Psoas muscle (tissue), 8 donors: ENCODE results near the gene SH3D19. TPM values are rescaled to one million over a fixed set of nuclear protein-coding genes. Genes with fewer than 3 reads are reported as not detected.
"Not testable (repeated sequence)": the region's sequence is repeated elsewhere in the genome, so short reads cannot be mapped to it uniquely, and the experiment has no call there.

Experiments used
- ATAC-seq, 4 donors: fragments of 200-7000 bp; cut with Tn5 transposase; one replicate each; pipeline ENCODE4 v1.9.1; 2020; ENCODE audit warnings: moderate library complexity in 3 of 4, mild to moderate bottlenecking in 2 of 4
- DNase-seq, 2 donors: peaks; one replicate each; pipeline ENCODE4 v3.0.0-alpha.2; 2020
- H3K27ac ChIP-seq: fragments of 200-600 bp; one replicate; pipeline ENCODE4 v1.8.0; 2022
- H3K27me3 ChIP-seq, 3 donors: fragments of 200-600 bp in 1 of 3; one replicate each; pipeline versions ENCODE4 v1.6.1 to v1.8.0; 2013 to 2022; ENCODE audit warnings: low read length in 2 of 3, mild to moderate bottlenecking in 2 of 3, moderate library complexity in 1 of 3; ENCODE audit not compliant: insufficient read depth in 3 of 3
- H3K36me3 ChIP-seq, 2 donors: fragments of 200-600 bp in 1 of 2; one replicate each; pipeline versions ENCODE4 v1.6.1 to v1.8.0; 2013 to 2022; ENCODE audit warnings: low read depth in 1 of 2, mild to moderate bottlenecking in 1 of 2, moderate library complexity in 1 of 2; ENCODE audit not compliant: insufficient read depth in 1 of 2
- H3K4me1 ChIP-seq: fragments of 200-600 bp; one replicate; pipeline ENCODE4 v1.8.0; 2022
- H3K4me3 ChIP-seq: fragments of 200-600 bp; one replicate; pipeline ENCODE4 v1.8.0; 2022; ENCODE audit warnings: mild to moderate bottlenecking
- H3K9me3 ChIP-seq: fragments of 200-600 bp; one replicate; pipeline ENCODE4 v1.8.0; 2022
- WGBS, 3 donors: extraction: QIAGEN DNeasy Blood & Tissue Kit; methylation state at CpG; one replicate each; pipeline versions ENCODE4 v1.1.6 to v1.1.7; 2013; 5-methylcytosine and 5-hydroxymethylcytosine counted together
- intact Hi-C, 2 donors: fragments of 100-400 bp; cut with DNase I; formaldehyde crosslinking; loops; one replicate each; pipeline versions ENCODE4 v1.11.0 to v1.14.2; 2022
- polyA plus RNA-seq, 3 donors: library from polyadenylated mRNA; stranded (reverse); fragments of 200-250 nt; gene quantifications; one replicate each; pipeline ENCODE4 v1.2.3, GENCODE V29; 2013
- total RNA-seq, 4 donors: library from RNA; stranded (reverse); fragmentation: NEBNext Ultra II Directional in 2 of 4; extraction: Animal tissue kit (Norgen Biotek cat#: 25700) in 2 of 4; gene quantifications; one replicate each; pipeline versions ENCODE4 v1.2.1 to v1.2.4, GENCODE V29; 2021 to 2023
- TF ChIP-seq, protein P1 (sequence below): fragments of 200-600 bp; IDR thresholded peaks from one replicate; pipeline ENCODE4 v1.8.0; 2022; ENCODE audit warnings: antibody characterized with exemption
- donor health status: healthy with polysubstance abuse.
- donor health status: DM: no; HTN: no; CAD: no; lungs with moderate emphysema.
- donor health status: Bipolar disorder and iron deficiency.
- donor health status: healthy.
- donor health status: DM: yes; HTN: yes; CAD: no.
- donor health status: DM: no; HTN: no; CAD: no.
- donor health status: DM: no; HTN: no; CAD: no.
- donor health status: DM: yes; HTN: yes; CAD: no.

The SH3D19 gene
- total and polyA plus RNA-seq, 7 donors = 7.0 to 59.0 (median 26.9) TPM

DNA sequence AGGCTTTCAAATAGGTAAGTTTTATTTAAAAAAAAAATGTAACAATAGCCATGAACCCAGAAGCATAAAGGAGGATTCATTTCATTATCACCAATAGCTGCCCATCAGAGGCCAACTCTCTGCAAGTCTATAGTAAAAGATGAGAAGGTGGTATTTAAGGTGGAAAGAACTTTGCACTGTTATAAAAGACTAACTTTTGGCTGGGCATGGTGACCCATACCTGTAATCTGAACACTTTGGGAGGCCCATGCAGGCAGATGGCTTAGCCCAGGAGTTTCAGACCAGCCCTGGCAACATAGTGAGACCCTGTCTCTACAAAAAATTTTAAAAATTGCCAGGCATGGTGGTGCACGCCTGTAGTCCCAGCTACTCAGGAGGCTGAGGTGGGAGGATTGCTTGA is 182.6 kb downstream of the SH3D19 start:
- no peak overlapping the region for H3K27ac ChIP-seq
- intact Hi-C loops = no loop called here
- 95 to 98% (median 96%) methylated on average over 1 of the region's 1 CpG for WGBS, 3 donors
- no peak for ATAC-seq
- H3K9me3 ChIP-seq = no peaks in the 10 kb centered on the region
- H3K27me3 ChIP-seq = no peaks in the 10 kb centered on the region
- H3K4me1 ChIP-seq = no peaks in the 10 kb centered on the region
- no peak overlapping the region for H3K4me3 ChIP-seq
- no peak for DNase-seq
- TF ChIP-seq, protein P1, sequence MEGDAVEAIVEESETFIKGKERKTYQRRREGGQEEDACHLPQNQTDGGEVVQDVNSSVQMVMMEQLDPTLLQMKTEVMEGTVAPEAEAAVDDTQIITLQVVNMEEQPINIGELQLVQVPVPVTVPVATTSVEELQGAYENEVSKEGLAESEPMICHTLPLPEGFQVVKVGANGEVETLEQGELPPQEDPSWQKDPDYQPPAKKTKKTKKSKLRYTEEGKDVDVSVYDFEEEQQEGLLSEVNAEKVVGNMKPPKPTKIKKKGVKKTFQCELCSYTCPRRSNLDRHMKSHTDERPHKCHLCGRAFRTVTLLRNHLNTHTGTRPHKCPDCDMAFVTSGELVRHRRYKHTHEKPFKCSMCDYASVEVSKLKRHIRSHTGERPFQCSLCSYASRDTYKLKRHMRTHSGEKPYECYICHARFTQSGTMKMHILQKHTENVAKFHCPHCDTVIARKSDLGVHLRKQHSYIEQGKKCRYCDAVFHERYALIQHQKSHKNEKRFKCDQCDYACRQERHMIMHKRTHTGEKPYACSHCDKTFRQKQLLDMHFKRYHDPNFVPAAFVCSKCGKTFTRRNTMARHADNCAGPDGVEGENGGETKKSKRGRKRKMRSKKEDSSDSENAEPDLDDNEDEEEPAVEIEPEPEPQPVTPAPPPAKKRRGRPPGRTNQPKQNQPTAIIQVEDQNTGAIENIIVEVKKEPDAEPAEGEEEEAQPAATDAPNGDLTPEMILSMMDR = no peak
- H3K36me3 ChIP-seq = peaks cover 0 to 81% of the 10 kb centered on the region in 2 donors

DNA sequence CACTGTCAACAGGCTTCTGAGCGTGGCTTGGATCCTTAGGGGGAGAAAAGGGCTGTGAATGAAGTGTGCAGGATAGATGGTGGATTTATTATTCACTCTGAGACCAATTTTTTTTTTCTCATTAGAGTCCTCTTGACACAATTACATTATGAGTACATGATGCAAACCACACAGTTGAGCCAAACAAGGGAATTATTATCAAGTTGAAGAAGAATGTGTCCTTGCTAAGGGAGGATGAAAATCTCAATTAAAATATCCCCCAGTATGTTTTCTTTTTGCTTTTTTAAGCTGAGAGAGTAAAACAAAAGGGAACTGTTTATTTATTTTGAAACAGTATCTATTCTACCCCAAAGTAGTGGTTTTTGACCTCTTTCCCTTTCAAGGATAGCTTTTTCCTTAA is 185.6 kb downstream of the SH3D19 start:
- no peaks in the 10 kb centered on the region for H3K27me3 ChIP-seq

DNA sequence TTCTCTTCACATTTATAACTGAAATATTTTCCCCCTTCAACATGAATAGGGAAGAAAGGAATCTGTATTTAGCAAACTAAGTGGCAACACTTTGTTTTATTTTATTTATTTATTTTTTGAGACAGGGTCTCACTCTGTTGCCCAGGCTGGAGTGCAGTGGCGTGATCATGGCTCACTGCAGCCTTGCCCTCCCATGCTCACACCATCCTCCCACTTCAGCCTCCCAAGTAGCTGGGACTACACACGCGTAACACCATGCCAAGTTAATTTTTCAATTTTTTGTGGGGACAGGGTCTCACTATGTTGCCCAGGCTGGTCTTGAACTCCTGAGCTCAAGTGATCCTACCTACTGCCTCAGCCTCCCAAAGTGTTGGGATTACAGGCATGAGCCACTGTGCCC is 189.4 kb downstream of the SH3D19 start:
- 92 to 97% (median 95%) methylated on average over 3 of the region's 3 CpGs for WGBS, 3 donors
- H3K9me3 ChIP-seq, DNase-seq, H3K4me3 ChIP-seq, ATAC-seq, H3K27ac ChIP-seq, intact Hi-C loops, H3K4me1 ChIP-seq, H3K27me3 ChIP-seq: not testable (repeated sequence)
- peaks cover 0 to 75% of the 10 kb centered on the region in 2 donors for H3K36me3 ChIP-seq

More for the DNA sequence above, 185.6 kb downstream of the SH3D19 start:
- intact Hi-C loops = no loop called here
- H3K9me3 ChIP-seq = no peaks in the 10 kb centered on the region
- no peak for DNase-seq
- no peak overlapping the region for H3K4me3 ChIP-seq
- 93 to 94% (median 94%) methylated on average over 1 of the region's 1 CpG for WGBS, 3 donors
- no peak for ATAC-seq
- H3K36me3 ChIP-seq = peaks cover 0 to 77% of the 10 kb centered on the region in 2 donors
- H3K27ac ChIP-seq = no peak overlapping the region
- TF ChIP-seq, protein P1 = no peak
- H3K4me1 ChIP-seq = no peaks in the 10 kb centered on the region

DNA sequence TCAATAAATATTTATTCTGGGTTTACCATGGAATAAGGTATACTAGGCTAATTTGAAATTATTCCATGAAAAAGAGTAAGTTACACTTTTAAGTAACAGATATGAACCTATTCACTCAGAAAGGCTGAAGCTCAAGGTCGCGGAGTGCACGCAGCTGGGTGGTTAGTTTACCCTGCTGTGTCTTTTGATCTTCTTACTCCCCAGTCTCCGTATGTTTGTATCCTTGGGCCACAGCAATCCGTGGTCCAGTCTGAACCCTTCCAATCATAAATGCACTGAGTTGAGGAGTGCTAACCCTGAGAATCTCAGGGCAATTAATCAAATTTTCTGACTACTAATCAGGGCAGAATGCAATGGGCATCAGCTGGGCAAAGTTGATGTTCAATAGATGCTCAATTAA is 192.1 kb downstream of the SH3D19 start:
- no peak for ATAC-seq
- Histone ChIP-seq H3K4me1 (no peaks in the 10 kb centered on the region), H3K36me3 (peaks cover 0 to 81% of the 10 kb centered on the region in 2 donors), H3K4me3 (no peak overlapping the region), H3K27me3 (no peaks in the 10 kb centered on the region), H3K9me3 (no peaks in the 10 kb centered on the region), H3K27ac (no peak overlapping the region)
- TF ChIP-seq, protein P1 = no peak
- intact Hi-C loops = no loop called here
- WGBS, 3 donors = 84 to 88% (median 84%) methylated on average over 5 of the region's 5 CpGs
- no peak for DNase-seq

DNA sequence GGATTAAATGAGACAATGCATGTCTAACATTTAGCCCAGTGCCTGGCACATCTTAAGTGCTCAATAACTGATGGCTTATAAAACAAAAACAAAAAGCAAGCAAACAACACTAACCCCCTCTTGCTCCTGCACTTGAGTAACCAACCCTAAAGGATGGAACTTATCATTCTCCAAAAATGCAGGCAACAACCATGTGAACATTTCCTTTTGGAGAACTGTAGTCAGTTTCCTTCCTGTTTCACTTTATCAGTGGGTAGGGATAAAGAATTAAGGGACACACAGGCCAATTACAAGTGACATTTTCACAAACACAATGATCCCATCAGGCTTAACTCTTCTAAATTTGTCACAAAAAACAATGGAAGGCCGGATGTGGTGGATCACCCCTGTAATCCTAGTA is 195.6 kb downstream of the SH3D19 start:
- Histone ChIP-seq H3K27ac (no peak overlapping the region), H3K9me3 (no peaks in the 10 kb centered on the region), H3K4me1 (no peaks in the 10 kb centered on the region), H3K27me3 (no peaks in the 10 kb centered on the region), H3K36me3 (peaks cover 0 to 95% of the 10 kb centered on the region in 2 donors), H3K4me3 (no peak overlapping the region)
- TF ChIP-seq, protein P1 = no peak
- intact Hi-C loops = no loop called here
- WGBS, 3 donors = 62 to 76% (median 74%) methylated on average over 1 of the region's 1 CpG
- no peak for ATAC-seq
- no peak for DNase-seq
